Measurements from ENCODE around the gene FBXL3. TPM values are rescaled to one million over a fixed set of nuclear protein-coding genes. Genes with fewer than 3 reads are reported as not detected.

The FBXL3 gene
- total RNA-seq, 1 experiment from 2014 or later, result 29.2 TPM

- no peak for TF ChIP-seq CTCF (conservative IDR thresholded peaks at IDR 0.05; ENCODE audit: low read depth, low read length)
- no peak for TF ChIP-seq EZH2 (IDR thresholded peaks at IDR 0.05; ENCODE audit: borderline replicate concordance, low read depth, low read length, poor library complexity, severe bottlenecking)
- POLR2A ChIA-PET (ENCODE audit: low non-redundant PET), result no interaction called here
- Histone ChIP-seq H3K27me3 (replicated peaks; ENCODE audit: insufficient read depth, low read depth, low read length, poor library complexity) (no peaks in the 10 kb centered on the region), H3K27ac (ENCODE audit: low read depth, low read length, poor library complexity, severe bottlenecking) (no peak overlapping the region), H3K4me3 (ENCODE audit: low read depth, low read length, poor library complexity, severe bottlenecking) (no peak overlapping the region), H3K9me3 (ENCODE audit: low read depth, low read length, poor library complexity, severe bottlenecking) (no peaks in the 10 kb centered on the region), H3K36me3 (ENCODE audit: insufficient read depth, low read length, poor library complexity, severe bottlenecking) (no peaks in the 10 kb centered on the region), H3K4me1 (ENCODE audit: insufficient read depth, low read length, poor library complexity, severe bottlenecking) (no peaks in the 10 kb centered on the region)
- intact Hi-C loops (cut with micrococcal nuclease; ENCODE audit: unreplicated experiment), result no loop called here
- CTCF ChIA-PET, result no interaction called here
- no peak for DNase-seq (ENCODE audit: low spot score)
- BruUV-seq (replicated peaks), result no TSS peak
These were observed 21.7 kb upstream of the FBXL3 start for GRCh38 chr13:77048681-77049080.

GRCh38 chr13:77047649-77048343, 20.8 kb upstream of the FBXL3 start:
- H3K36me3 ChIP-seq (ENCODE audit: insufficient read depth, low read length, poor library complexity, severe bottlenecking), result no peaks in the 10 kb centered on the region
- no peak for DNase-seq (ENCODE audit: low spot score)
- no peak overlapping the region for H3K27ac ChIP-seq (ENCODE audit: low read depth, low read length, poor library complexity, severe bottlenecking)
- H3K4me3 ChIP-seq (ENCODE audit: low read depth, low read length, poor library complexity, severe bottlenecking), result no peak overlapping the region
- TF ChIP-seq EZH2 (IDR thresholded peaks at IDR 0.05; ENCODE audit: borderline replicate concordance, low read depth, low read length, poor library complexity, severe bottlenecking), result no peak
- no peak for TF ChIP-seq CTCF (conservative IDR thresholded peaks at IDR 0.05; ENCODE audit: low read depth, low read length)
- POLR2A ChIA-PET (ENCODE audit: low non-redundant PET), result no interaction called here
- intact Hi-C loops (cut with micrococcal nuclease; ENCODE audit: unreplicated experiment), result no loop called here
- no peaks in the 10 kb centered on the region for H3K4me1 ChIP-seq (ENCODE audit: insufficient read depth, low read length, poor library complexity, severe bottlenecking)
- H3K27me3 ChIP-seq (replicated peaks; ENCODE audit: insufficient read depth, low read depth, low read length, poor library complexity), result no peaks in the 10 kb centered on the region
- BruUV-seq (replicated peaks), result no TSS peak
- no peaks in the 10 kb centered on the region for H3K9me3 ChIP-seq (ENCODE audit: low read depth, low read length, poor library complexity, severe bottlenecking)
- CTCF ChIA-PET, result no interaction called here

GRCh38 chr13:77042566-77043177, 15.7 kb upstream of the FBXL3 start:
- ChIA-PET CTCF (no interaction called here), POLR2A (ENCODE audit: low non-redundant PET) (interaction anchor here (0.7 kb wide), 1 partner anchor 774 kb away, joined by 3 read pairs; no protein-coding TSS in a partner anchor)
- no peak overlapping the region for H3K27ac ChIP-seq (ENCODE audit: low read depth, low read length, poor library complexity, severe bottlenecking)
- H3K9me3 ChIP-seq (ENCODE audit: low read depth, low read length, poor library complexity, severe bottlenecking), result no peaks in the 10 kb centered on the region
- TF ChIP-seq EZH2 (IDR thresholded peaks at IDR 0.05; ENCODE audit: borderline replicate concordance, low read depth, low read length, poor library complexity, severe bottlenecking) (no peak), CTCF (conservative IDR thresholded peaks at IDR 0.05; ENCODE audit: low read depth, low read length) (no peak)
- no peak overlapping the region for H3K4me3 ChIP-seq (ENCODE audit: low read depth, low read length, poor library complexity, severe bottlenecking)
- no peaks in the 10 kb centered on the region for H3K36me3 ChIP-seq (ENCODE audit: insufficient read depth, low read length, poor library complexity, severe bottlenecking)
- DNase-seq (ENCODE audit: low spot score), result no peak
- H3K4me1 ChIP-seq (ENCODE audit: insufficient read depth, low read length, poor library complexity, severe bottlenecking), result no peaks in the 10 kb centered on the region
- intact Hi-C loops (cut with micrococcal nuclease; ENCODE audit: unreplicated experiment), result no loop called here
- no peaks in the 10 kb centered on the region for H3K27me3 ChIP-seq (replicated peaks; ENCODE audit: insufficient read depth, low read depth, low read length, poor library complexity)
- no TSS peak for BruUV-seq (replicated peaks)
